ENCODE measurements around the gene CST7. TPM values are rescaled to one million over a fixed set of nuclear protein-coding genes. Genes with fewer than 3 reads are reported as not detected.

The CST7 gene
- total RNA-seq, 1 experiment from 2014 or later: not detected

DNA sequence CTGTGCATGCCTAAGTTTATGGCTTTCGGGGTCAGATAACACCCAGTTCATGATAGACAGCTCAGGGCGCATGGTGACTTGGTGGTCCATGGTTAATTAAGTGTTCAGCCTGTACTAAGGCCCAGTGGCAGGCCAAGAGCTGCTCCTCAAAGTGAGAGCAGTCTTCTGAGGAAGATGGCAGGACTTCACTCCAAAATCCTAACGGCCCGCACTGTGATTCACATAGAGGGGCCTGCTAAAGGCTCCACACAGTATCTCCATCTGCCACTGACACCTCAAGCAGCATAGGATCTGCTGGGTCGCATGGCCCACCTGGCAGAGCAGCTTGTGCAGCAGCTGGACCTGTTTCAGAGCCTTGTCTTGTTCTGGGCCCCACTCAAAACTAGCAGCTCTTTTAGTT, 10.6 kb upstream of the CST7 start:
- no peaks in the 10 kb centered on the region for H3K9me3 ChIP-seq (ENCODE audit: low read depth, low read length, poor library complexity, severe bottlenecking)
- H3K4me1 ChIP-seq (ENCODE audit: insufficient read depth, low read length, poor library complexity, severe bottlenecking): no peaks in the 10 kb centered on the region
- H3K27ac ChIP-seq (ENCODE audit: low read depth, low read length, poor library complexity, severe bottlenecking): no peak overlapping the region
- POLR2A ChIA-PET (ENCODE audit: low non-redundant PET): no interaction called here
- BruUV-seq (replicated peaks): no TSS peak
- CTCF ChIA-PET: no interaction called here
- H3K36me3 ChIP-seq (ENCODE audit: insufficient read depth, low read length, poor library complexity, severe bottlenecking): no peaks in the 10 kb centered on the region
- intact Hi-C loops (cut with micrococcal nuclease; ENCODE audit: unreplicated experiment): no loop called here
- H3K27me3 ChIP-seq (replicated peaks; ENCODE audit: insufficient read depth, low read depth, low read length, poor library complexity): no peaks in the 10 kb centered on the region
- DNase-seq (ENCODE audit: low spot score): no peak
- H3K4me3 ChIP-seq (ENCODE audit: low read depth, low read length, poor library complexity, severe bottlenecking): no peak overlapping the region
- no peak for TF ChIP-seq EZH2 (IDR thresholded peaks at IDR 0.05; ENCODE audit: borderline replicate concordance, low read depth, low read length, poor library complexity, severe bottlenecking)
- TF ChIP-seq, protein P1, sequence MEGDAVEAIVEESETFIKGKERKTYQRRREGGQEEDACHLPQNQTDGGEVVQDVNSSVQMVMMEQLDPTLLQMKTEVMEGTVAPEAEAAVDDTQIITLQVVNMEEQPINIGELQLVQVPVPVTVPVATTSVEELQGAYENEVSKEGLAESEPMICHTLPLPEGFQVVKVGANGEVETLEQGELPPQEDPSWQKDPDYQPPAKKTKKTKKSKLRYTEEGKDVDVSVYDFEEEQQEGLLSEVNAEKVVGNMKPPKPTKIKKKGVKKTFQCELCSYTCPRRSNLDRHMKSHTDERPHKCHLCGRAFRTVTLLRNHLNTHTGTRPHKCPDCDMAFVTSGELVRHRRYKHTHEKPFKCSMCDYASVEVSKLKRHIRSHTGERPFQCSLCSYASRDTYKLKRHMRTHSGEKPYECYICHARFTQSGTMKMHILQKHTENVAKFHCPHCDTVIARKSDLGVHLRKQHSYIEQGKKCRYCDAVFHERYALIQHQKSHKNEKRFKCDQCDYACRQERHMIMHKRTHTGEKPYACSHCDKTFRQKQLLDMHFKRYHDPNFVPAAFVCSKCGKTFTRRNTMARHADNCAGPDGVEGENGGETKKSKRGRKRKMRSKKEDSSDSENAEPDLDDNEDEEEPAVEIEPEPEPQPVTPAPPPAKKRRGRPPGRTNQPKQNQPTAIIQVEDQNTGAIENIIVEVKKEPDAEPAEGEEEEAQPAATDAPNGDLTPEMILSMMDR (conservative IDR thresholded peaks at IDR 0.05; ENCODE audit: low read depth, low read length): no peak

DNA sequence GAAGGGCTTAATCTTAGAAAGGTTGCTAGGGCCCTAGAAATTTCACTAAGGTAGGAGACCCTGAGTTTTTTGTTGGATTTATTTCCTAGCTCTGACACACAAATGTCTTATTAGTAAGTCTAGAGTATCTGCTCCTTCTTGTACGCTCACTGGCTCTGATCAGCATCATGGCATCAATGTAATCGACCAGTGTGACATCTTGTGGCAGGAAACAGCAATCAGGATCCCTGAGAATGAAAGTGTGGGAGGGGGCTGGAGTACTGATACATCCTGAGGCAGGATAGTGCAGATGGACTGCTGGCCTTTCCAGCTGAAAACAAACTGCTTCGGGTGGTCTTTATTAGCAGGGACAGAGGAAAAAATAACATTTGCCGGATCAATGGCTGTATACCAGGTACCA, 10.0 kb upstream of the CST7 start:
- no peak for DNase-seq (ENCODE audit: low spot score)
- no peaks in the 10 kb centered on the region for H3K27me3 ChIP-seq (replicated peaks; ENCODE audit: insufficient read depth, low read depth, low read length, poor library complexity)
- no TSS peak for BruUV-seq (replicated peaks)
- intact Hi-C loops (cut with micrococcal nuclease; ENCODE audit: unreplicated experiment): no loop called here
- no peaks in the 10 kb centered on the region for H3K36me3 ChIP-seq (ENCODE audit: insufficient read depth, low read length, poor library complexity, severe bottlenecking)
- no peaks in the 10 kb centered on the region for H3K9me3 ChIP-seq (ENCODE audit: low read depth, low read length, poor library complexity, severe bottlenecking)
- H3K4me3 ChIP-seq (ENCODE audit: low read depth, low read length, poor library complexity, severe bottlenecking): no peak overlapping the region
- TF ChIP-seq, protein P1 (conservative IDR thresholded peaks at IDR 0.05; ENCODE audit: low read depth, low read length): no peak
- no peak for TF ChIP-seq EZH2 (IDR thresholded peaks at IDR 0.05; ENCODE audit: borderline replicate concordance, low read depth, low read length, poor library complexity, severe bottlenecking)
- ChIA-PET CTCF (no interaction called here), POLR2A (ENCODE audit: low non-redundant PET) (no interaction called here)
- H3K27ac ChIP-seq (ENCODE audit: low read depth, low read length, poor library complexity, severe bottlenecking): no peak overlapping the region
- no peaks in the 10 kb centered on the region for H3K4me1 ChIP-seq (ENCODE audit: insufficient read depth, low read length, poor library complexity, severe bottlenecking)

DNA sequence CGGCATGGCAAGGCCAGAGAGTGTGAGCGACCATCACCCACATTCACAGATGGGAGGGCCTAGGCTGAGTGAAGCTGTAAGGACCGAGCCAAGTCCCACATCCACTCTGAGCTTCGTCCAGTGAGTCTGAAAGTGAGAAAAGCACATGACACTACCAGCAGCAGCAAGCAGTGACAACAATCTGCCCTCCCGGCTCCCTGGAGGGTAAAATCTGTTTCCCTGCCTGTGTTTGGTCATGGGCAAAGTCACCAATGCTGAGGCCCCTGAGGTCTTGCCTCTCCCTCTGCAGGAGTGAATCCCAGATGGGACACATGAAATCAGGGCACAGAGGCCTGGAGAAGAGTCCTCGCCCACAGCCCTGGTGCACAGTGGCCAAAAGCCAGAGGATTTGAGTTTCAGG, 6.4 kb upstream of the CST7 start:
- ChIA-PET POLR2A (ENCODE audit: low non-redundant PET) (no interaction called here), CTCF (no interaction called here)

More for the DNA sequence above, 6.4 kb upstream of the CST7 start:
- Histone ChIP-seq H3K4me1 (ENCODE audit: insufficient read depth, low read length, poor library complexity, severe bottlenecking) (no peaks in the 10 kb centered on the region), H3K36me3 (ENCODE audit: insufficient read depth, low read length, poor library complexity, severe bottlenecking) (no peaks in the 10 kb centered on the region), H3K27me3 (replicated peaks; ENCODE audit: insufficient read depth, low read depth, low read length, poor library complexity) (no peaks in the 10 kb centered on the region), H3K4me3 (ENCODE audit: low read depth, low read length, poor library complexity, severe bottlenecking) (no peak overlapping the region), H3K27ac (ENCODE audit: low read depth, low read length, poor library complexity, severe bottlenecking) (no peak overlapping the region), H3K9me3 (ENCODE audit: low read depth, low read length, poor library complexity, severe bottlenecking) (no peaks in the 10 kb centered on the region)
- no peak for DNase-seq (ENCODE audit: low spot score)
- intact Hi-C loops (cut with micrococcal nuclease; ENCODE audit: unreplicated experiment): no loop called here
- no TSS peak for BruUV-seq (replicated peaks)
- TF ChIP-seq, protein P1 (conservative IDR thresholded peaks at IDR 0.05; ENCODE audit: low read depth, low read length): no peak
- TF ChIP-seq EZH2 (IDR thresholded peaks at IDR 0.05; ENCODE audit: borderline replicate concordance, low read depth, low read length, poor library complexity, severe bottlenecking): no peak
